Ascending aorta (tissue), 2 donors: ENCODE measurements around the gene ARMS2. TPM values are rescaled to one million over a fixed set of nuclear protein-coding genes. Genes with fewer than 3 reads are reported as not detected.

ENCODE experiments used
- DNase-seq, 2 donors: peaks; one replicate each; pipeline ENCODE4 v3.0.0-alpha.2; 2019; ENCODE audit warnings: low spot score in 2 of 2
- H3K27ac ChIP-seq, 2 donors: fragments of 200-600 bp; sonication (generic); one replicate each; pipeline ENCODE4 v1.5.1; 2016 to 2017; ENCODE audit warnings: mild to moderate bottlenecking in 1 of 2
- H3K27me3 ChIP-seq: fragments of 200-600 bp; sonication (generic); one replicate; pipeline ENCODE4 v1.5.1; 2017
- H3K36me3 ChIP-seq, 2 donors: fragments of 200-600 bp; sonication (generic); one replicate each; pipeline ENCODE4 v1.5.1; 2016
- H3K4me1 ChIP-seq, 2 donors: fragments of 200-600 bp; sonication (generic); one replicate each; pipeline ENCODE4 v1.5.1; 2016 to 2017; ENCODE audit warnings: mild to moderate bottlenecking in 1 of 2
- H3K4me3 ChIP-seq, 2 donors: fragments of 200-600 bp; sonication (generic); one replicate each; pipeline ENCODE4 v1.5.1; 2016 to 2017; ENCODE audit warnings: mild to moderate bottlenecking in 1 of 2
- H3K9me3 ChIP-seq, 2 donors: fragments of 200-600 bp; sonication (generic); one replicate each; pipeline ENCODE4 v1.5.1; 2016
- CTCF ChIP-seq, 3 experiments: fragments of 200-600 bp in 2 of 3; fragments of 450-650 bp in 1 of 3; sonication (generic) in 2 of 3; IDR thresholded peaks; one replicate each; pipeline ENCODE4 v1.5.1; 2016 to 2019; ENCODE audit warnings: antibody characterized with exemption in 3 of 3, mild to moderate bottlenecking in 1 of 3, moderate library complexity in 1 of 3
- intact Hi-C: fragments of 100-400 bp; cut with DNase I; formaldehyde crosslinking; loops from one replicate; pipeline ENCODE4 v1.15.1; 2023
- total RNA-seq: library from RNA; depleted of rRNA; stranded (reverse); fragments of >200 nt; gene quantifications from one replicate; pipeline ENCODE4 v1.1.0, GENCODE V29; 2016

Gene ARMS2
- total RNA-seq, 1 donor from 2014 or later = not detected

- TF ChIP-seq CTCF (IDR thresholded peaks at IDR 0.05) = no peak
- no peak for DNase-seq
- Histone ChIP-seq H3K36me3 (peaks cover 0 to 5% of the 10 kb centered on the region in 2 donors), H3K27me3 (no peaks in the 10 kb centered on the region), H3K4me3 (no peak overlapping the region), H3K4me1 (peaks cover 28 to 51% of the 10 kb centered on the region in 2 donors), H3K27ac (peak overlapping the region; percentile 65 to 95), H3K9me3 (no peaks in the 10 kb centered on the region)
- intact Hi-C loops = no loop called here
Measured at GRCh38 chr10:122500194-122500593, 45.7 kb downstream of the ARMS2 start.

GRCh38 chr10:122500726-122501125 is 46.3 kb downstream of the ARMS2 start:
- Histone ChIP-seq H3K36me3 (peaks cover 0 to 5% of the 10 kb centered on the region in 2 donors), H3K27ac (peak overlapping the region; percentile 65 to 95), H3K4me1 (peaks cover 28 to 51% of the 10 kb centered on the region in 2 donors), H3K9me3 (no peaks in the 10 kb centered on the region), H3K4me3 (no peak overlapping the region), H3K27me3 (no peaks in the 10 kb centered on the region)
- intact Hi-C loops = no loop called here
- no peak for DNase-seq
- no peak for TF ChIP-seq CTCF (IDR thresholded peaks at IDR 0.05)

GRCh38 chr10:122503012-122503411 is 48.6 kb downstream of the ARMS2 start:
- no peaks in the 10 kb centered on the region for H3K27me3 ChIP-seq
- peaks cover 25 to 39% of the 10 kb centered on the region in 2 donors for H3K4me1 ChIP-seq
- no peak for DNase-seq
- intact Hi-C loops = no loop called here
- no peak for TF ChIP-seq CTCF (IDR thresholded peaks at IDR 0.05)
- H3K4me3 ChIP-seq = no peak overlapping the region
- H3K9me3 ChIP-seq = no peaks in the 10 kb centered on the region
- peak overlapping the region; percentile 65 to 95 for H3K27ac ChIP-seq
- H3K36me3 ChIP-seq = peaks cover 10 to 18% of the 10 kb centered on the region in 2 donors

GRCh38 chr10:122503886-122504609 is 49.6 kb downstream of the ARMS2 start:
- no peaks in the 10 kb centered on the region for H3K9me3 ChIP-seq
- H3K27me3 ChIP-seq = no peaks in the 10 kb centered on the region
- peaks cover 20 to 29% of the 10 kb centered on the region in 2 donors for H3K4me1 ChIP-seq
- no peak overlapping the region for H3K4me3 ChIP-seq
- peak overlapping the region; percentile 75 to 95 for H3K27ac ChIP-seq
- intact Hi-C loops = no loop called here
- DNase-seq = no peak
- peaks cover 19 to 28% of the 10 kb centered on the region in 2 donors for H3K36me3 ChIP-seq
- TF ChIP-seq CTCF (IDR thresholded peaks at IDR 0.05) = no peak

- no peak for TF ChIP-seq CTCF (IDR thresholded peaks at IDR 0.05)
- Histone ChIP-seq H3K4me3 (no peak overlapping the region), H3K27ac (peak overlapping the region; percentile 75 to 95), H3K36me3 (peaks cover 25 to 34% of the 10 kb centered on the region in 2 donors), H3K4me1 (peaks cover 16 to 26% of the 10 kb centered on the region in 2 donors), H3K9me3 (no peaks in the 10 kb centered on the region), H3K27me3 (no peaks in the 10 kb centered on the region)
- intact Hi-C loops = no loop called here
- peak; percentile 53 to 91 for DNase-seq
Measured at GRCh38 chr10:122504610-122504950, 50.1 kb downstream of the ARMS2 start.
